ENCODE data around the gene DSTYK. TPM values are rescaled to one million over a fixed set of nuclear protein-coding genes. Genes with fewer than 3 reads are reported as not detected.
A peak's percentile ranks its signal among the peaks of the same experiment; 100 is the strongest.

The DSTYK gene
- total RNA-seq, 1 donor from 2014 or later: 11.0 TPM

- Mint-ChIP-seq H3K4me3 (ENCODE audit: low read depth) (peak overlapping the region; percentile 9), H3K36me3 (ENCODE audit: insufficient read depth) (peaks cover 2% of the 10 kb centered on the region), H3K27me3 (no peaks in the 10 kb centered on the region), H3K9me3 (ENCODE audit: low read depth) (no peaks in the 10 kb centered on the region), H3K27ac (peak overlapping the region; percentile 27), H3K4me1 (ENCODE audit: low read depth) (peaks cover 28% of the 10 kb centered on the region)
- TF ChIP-seq, protein P1, sequence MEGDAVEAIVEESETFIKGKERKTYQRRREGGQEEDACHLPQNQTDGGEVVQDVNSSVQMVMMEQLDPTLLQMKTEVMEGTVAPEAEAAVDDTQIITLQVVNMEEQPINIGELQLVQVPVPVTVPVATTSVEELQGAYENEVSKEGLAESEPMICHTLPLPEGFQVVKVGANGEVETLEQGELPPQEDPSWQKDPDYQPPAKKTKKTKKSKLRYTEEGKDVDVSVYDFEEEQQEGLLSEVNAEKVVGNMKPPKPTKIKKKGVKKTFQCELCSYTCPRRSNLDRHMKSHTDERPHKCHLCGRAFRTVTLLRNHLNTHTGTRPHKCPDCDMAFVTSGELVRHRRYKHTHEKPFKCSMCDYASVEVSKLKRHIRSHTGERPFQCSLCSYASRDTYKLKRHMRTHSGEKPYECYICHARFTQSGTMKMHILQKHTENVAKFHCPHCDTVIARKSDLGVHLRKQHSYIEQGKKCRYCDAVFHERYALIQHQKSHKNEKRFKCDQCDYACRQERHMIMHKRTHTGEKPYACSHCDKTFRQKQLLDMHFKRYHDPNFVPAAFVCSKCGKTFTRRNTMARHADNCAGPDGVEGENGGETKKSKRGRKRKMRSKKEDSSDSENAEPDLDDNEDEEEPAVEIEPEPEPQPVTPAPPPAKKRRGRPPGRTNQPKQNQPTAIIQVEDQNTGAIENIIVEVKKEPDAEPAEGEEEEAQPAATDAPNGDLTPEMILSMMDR (IDR thresholded peaks at IDR 0.05; ENCODE audit: unreplicated experiment): no peak
- DNase-seq (ENCODE audit: low spot score, unreplicated experiment): no peak
Measured at GRCh38 chr1:205190845-205191577, 20.5 kb downstream of the DSTYK start.

DNA sequence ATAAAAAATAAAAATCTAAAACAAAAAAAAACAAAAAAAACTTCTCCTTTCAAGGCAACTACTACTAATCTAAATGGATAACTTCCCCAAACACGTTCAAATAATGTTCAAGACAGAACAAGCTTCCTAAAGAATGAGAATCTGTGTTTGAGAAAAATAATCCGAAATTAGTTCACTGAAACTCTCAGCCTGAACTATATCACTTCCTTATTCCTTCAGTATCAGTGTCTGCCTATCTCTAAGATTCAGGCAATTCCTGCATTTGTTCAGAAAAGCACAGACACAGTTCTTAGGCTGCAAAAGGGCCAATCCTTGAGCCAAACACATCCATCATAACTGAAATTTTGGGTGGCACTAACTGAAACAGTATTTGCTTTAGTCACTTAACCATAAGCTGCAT lies 22.4 kb downstream of the DSTYK start:
- Mint-ChIP-seq H3K4me1 (ENCODE audit: low read depth) (peaks cover 24% of the 10 kb centered on the region), H3K27ac (no peak overlapping the region)

DNA sequence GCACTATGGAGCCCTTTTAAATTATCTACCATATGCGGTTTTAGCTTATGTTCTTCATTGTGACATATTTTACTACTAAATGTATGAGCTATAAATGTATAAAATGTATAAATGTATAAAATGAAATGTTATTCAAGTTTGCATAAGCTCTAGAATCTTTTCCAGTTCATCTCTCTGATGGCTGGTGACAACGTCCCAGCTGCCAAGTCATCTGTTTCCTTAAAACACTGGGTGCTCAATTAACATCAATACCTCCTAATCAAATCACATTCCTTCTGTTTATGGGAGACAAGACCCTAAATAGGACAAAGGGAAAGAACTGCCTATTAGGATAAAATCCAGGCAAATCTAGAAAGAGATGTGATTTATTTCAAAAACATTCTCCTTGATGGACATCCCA lies 22.9 kb downstream of the DSTYK start:
- DNase-seq (ENCODE audit: low spot score, unreplicated experiment): no peak
- no peak overlapping the region for H3K27ac Mint-ChIP-seq
- TF ChIP-seq, protein P1 (IDR thresholded peaks at IDR 0.05; ENCODE audit: unreplicated experiment): no peak
- peaks cover 20% of the 10 kb centered on the region for H3K4me1 Mint-ChIP-seq (ENCODE audit: low read depth)
- peaks cover 5% of the 10 kb centered on the region for H3K36me3 Mint-ChIP-seq (ENCODE audit: insufficient read depth)
- no peak overlapping the region for H3K4me3 Mint-ChIP-seq (ENCODE audit: low read depth)
- no peaks in the 10 kb centered on the region for H3K27me3 Mint-ChIP-seq
- H3K9me3 Mint-ChIP-seq (ENCODE audit: low read depth): no peaks in the 10 kb centered on the region

More for the DNA sequence above, 22.4 kb downstream of the DSTYK start:
- H3K36me3 Mint-ChIP-seq (ENCODE audit: insufficient read depth): peaks cover 3% of the 10 kb centered on the region
- no peak for DNase-seq (ENCODE audit: low spot score, unreplicated experiment)
- TF ChIP-seq, protein P1 (IDR thresholded peaks at IDR 0.05; ENCODE audit: unreplicated experiment): no peak
- no peaks in the 10 kb centered on the region for H3K27me3 Mint-ChIP-seq
- no peak overlapping the region for H3K4me3 Mint-ChIP-seq (ENCODE audit: low read depth)
- no peaks in the 10 kb centered on the region for H3K9me3 Mint-ChIP-seq (ENCODE audit: low read depth)

- no peak overlapping the region for H3K4me3 Mint-ChIP-seq (ENCODE audit: low read depth)
- H3K27ac Mint-ChIP-seq: no peak overlapping the region
- H3K9me3 Mint-ChIP-seq (ENCODE audit: low read depth): no peaks in the 10 kb centered on the region
- TF ChIP-seq, protein P1 (IDR thresholded peaks at IDR 0.05; ENCODE audit: unreplicated experiment): no peak
- no peaks in the 10 kb centered on the region for H3K27me3 Mint-ChIP-seq
- peaks cover 6% of the 10 kb centered on the region for H3K36me3 Mint-ChIP-seq (ENCODE audit: insufficient read depth)
- DNase-seq (ENCODE audit: low spot score, unreplicated experiment): no peak
- peaks cover 19% of the 10 kb centered on the region for H3K4me1 Mint-ChIP-seq (ENCODE audit: low read depth)
Measured at GRCh38 chr1:205188098-205188497, 23.4 kb downstream of the DSTYK start.

DNA sequence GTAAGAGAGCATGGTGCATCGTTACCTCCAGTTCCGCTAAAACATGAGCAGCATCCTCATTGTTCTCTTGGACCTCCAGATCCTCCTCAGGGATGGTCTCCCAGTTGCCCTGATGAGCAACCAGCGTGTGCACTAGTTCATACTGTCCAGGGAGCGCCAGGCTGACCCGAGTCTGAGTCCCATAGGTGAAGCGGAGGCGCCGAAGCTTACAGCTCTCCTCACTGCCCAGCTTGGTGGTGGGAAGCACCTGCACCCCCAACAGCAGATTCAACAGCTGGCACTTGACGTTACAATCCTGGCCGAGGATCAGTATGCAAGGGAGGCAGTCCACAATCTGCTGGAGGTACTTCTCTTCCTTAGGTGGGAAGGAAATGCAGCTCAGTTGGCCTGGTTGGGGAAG lies 24.1 kb downstream of the DSTYK start:
- no peaks in the 10 kb centered on the region for H3K27me3 Mint-ChIP-seq
- no peaks in the 10 kb centered on the region for H3K9me3 Mint-ChIP-seq (ENCODE audit: low read depth)
- no peak overlapping the region for H3K4me3 Mint-ChIP-seq (ENCODE audit: low read depth)
- H3K4me1 Mint-ChIP-seq (ENCODE audit: low read depth): peaks cover 19% of the 10 kb centered on the region
- TF ChIP-seq, protein P1 (IDR thresholded peaks at IDR 0.05; ENCODE audit: unreplicated experiment): no peak
- H3K27ac Mint-ChIP-seq: no peak overlapping the region
- DNase-seq (ENCODE audit: low spot score, unreplicated experiment): no peak
- peaks cover 8% of the 10 kb centered on the region for H3K36me3 Mint-ChIP-seq (ENCODE audit: insufficient read depth)
